DOHH2 (cell line): Measurements from ENCODE around the gene DPP6.

Source experiments
- CTCF ChIP-seq: fragments of 200-600 bp; sonication (generic); IDR thresholded peaks from one replicate; pipeline ENCODE4 v1.5.1; 2014; ENCODE audit warnings: antibody characterized with exemption, mild to moderate bottlenecking, low read depth, low read length; ENCODE audit not compliant: poor library complexity, severe bottlenecking
- EZH2phosphoT487 ChIP-seq: fragments of 200-600 bp; sonication (generic); IDR thresholded peaks from 2 replicates; pipeline ENCODE4 v1.6.1; 2017; ENCODE audit warnings: borderline replicate concordance, mild to moderate bottlenecking, antibody characterized with exemption, low read length, moderate library complexity, mixed read lengths

DNA sequence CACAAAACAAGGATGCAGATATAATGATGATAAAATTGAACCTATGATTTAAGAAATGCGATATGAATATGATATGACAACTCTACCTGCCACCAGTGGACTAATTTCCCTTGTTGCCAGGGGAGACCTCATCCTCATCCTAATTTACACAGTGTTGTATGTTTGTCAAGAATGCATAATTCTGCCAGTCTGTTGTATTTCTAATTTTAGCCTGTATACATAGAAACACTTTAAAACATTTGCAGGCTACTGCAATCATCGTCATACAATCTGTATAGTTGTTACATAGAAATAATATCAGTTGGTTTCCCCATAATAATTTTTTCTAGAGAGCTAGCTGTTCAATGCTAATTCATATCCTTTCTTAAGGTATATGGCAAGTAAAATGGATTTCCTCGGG, 274.2 kb downstream of the DPP6 start:
- no peak for TF ChIP-seq CTCF
- no peak for TF ChIP-seq EZH2phosphoT487
